OCI-LY7 (cell line): Measurements from ENCODE around the gene AP1S1. TPM values are rescaled to one million over a fixed set of nuclear protein-coding genes. Genes with fewer than 3 reads are reported as not detected.

Experiments
- BruUV-seq: library from RNA; stranded (reverse); fragments of 400-500 nt; replicated peaks from 2 replicates; lab custom pipeline; 2021; lab: Mats Ljungman, UMichigan
- CTCF ChIA-PET: fragments of 300-600 bp; sonication (Branson Sonifier 250); formaldehyde crosslinking; loops from one replicate; lab custom pipeline; 2022; ENCODE audit warnings: antibody characterized with exemption; ENCODE audit not compliant: unreplicated experiment; lab: Charles Lee
- POLR2A ChIA-PET: fragments of 300-600 bp; sonication (Branson Sonifier 250); formaldehyde crosslinking; loops from one replicate; lab custom pipeline; 2022; ENCODE audit warnings: antibody characterized with exemption; lab: Charles Lee
- DNase-seq: peaks from one replicate; pipeline ENCODE4 v3.0.0-alpha.2; 2015; ENCODE audit warnings: low spot score
- H2AFZ ChIP-seq: fragments of 200-600 bp; sonication (generic), shearing (Covaris generic); 2 replicates; pipeline ENCODE4 v1.6.1; 2014; ENCODE audit warnings: mild to moderate bottlenecking, antibody characterized with exemption, low read length, moderate library complexity
- H3K27ac ChIP-seq: fragments of 200-600 bp; sonication (generic); 2 replicates; pipeline ENCODE4 v1.5.1; 2014; ENCODE audit warnings: mixed run types, low read depth, mild to moderate bottlenecking, moderate library complexity, low read length, inconsistent platforms; ENCODE audit not compliant: poor library complexity, severe bottlenecking
- H3K36me3 ChIP-seq: fragments of 200-600 bp; sonication (generic); 2 replicates; pipeline ENCODE4 v1.6.1; 2014; ENCODE audit warnings: mild to moderate bottlenecking, antibody characterized with exemption, low read length, moderate library complexity, mixed read lengths; ENCODE audit not compliant: insufficient read depth
- H3K4me1 ChIP-seq: fragments of 200-600 bp; sonication (generic); 2 replicates; pipeline ENCODE4 v1.5.1; 2014; ENCODE audit warnings: mild to moderate bottlenecking, low read length; ENCODE audit not compliant: insufficient read depth, poor library complexity, severe bottlenecking
- H3K4me2 ChIP-seq: fragments of 200-600 bp; sonication (generic); 2 replicates; pipeline ENCODE4 v1.6.1; 2014; ENCODE audit warnings: mild to moderate bottlenecking, low read length
- H3K4me3 ChIP-seq: fragments of 200-600 bp; sonication (generic); 2 replicates; pipeline ENCODE4 v1.5.1; 2014; ENCODE audit warnings: mild to moderate bottlenecking, low read depth, low read length; ENCODE audit not compliant: poor library complexity, severe bottlenecking
- H3K79me2 ChIP-seq: fragments of 200-600 bp; sonication (generic); 2 replicates; pipeline ENCODE4 v1.6.1; 2016; ENCODE audit warnings: low read depth, mild to moderate bottlenecking, low read length, moderate library complexity, mixed read lengths; ENCODE audit not compliant: insufficient read depth
- H3K9me2 ChIP-seq: fragments of 200-600 bp; sonication (generic); 2 replicates; pipeline ENCODE4 v1.6.1; 2016; ENCODE audit warnings: mild to moderate bottlenecking, low read length, mixed read lengths; ENCODE audit not compliant: insufficient read depth
- H3K9me3 ChIP-seq: fragments of 200-600 bp; sonication (generic); 2 replicates; pipeline ENCODE4 v1.6.1; 2014; ENCODE audit warnings: mild to moderate bottlenecking, mixed run types, low read length, mixed read lengths
- H4K20me1 ChIP-seq: fragments of 200-600 bp; sonication (generic); 2 replicates; pipeline ENCODE4 v1.6.1; 2014; ENCODE audit warnings: mild to moderate bottlenecking, antibody characterized with exemption, low read length, moderate library complexity, mixed read lengths; ENCODE audit not compliant: insufficient read depth
- EZH2phosphoT487 ChIP-seq: fragments of 200-600 bp; sonication (generic); IDR thresholded peaks from 2 replicates; pipeline ENCODE4 v1.6.1; 2018; ENCODE audit warnings: low read depth, borderline replicate concordance, mild to moderate bottlenecking, mixed run types, antibody characterized with exemption, low read length, moderate library complexity, mixed read lengths
- intact Hi-C: fragments of 100-400 bp; cut with micrococcal nuclease; formaldehyde crosslinking; loops from one replicate; pipeline ENCODE4 v1.10.0; 2022; ENCODE audit not compliant: unreplicated experiment
- total RNA-seq, 2 experiments: library from RNA; depleted of rRNA in 1 of 2; stranded (reverse); fragments of >200 nt in 1 of 2; shearing (Covaris generic) in 1 of 2; gene quantifications; 2 replicates each; pipeline ENCODE4 v1.2.3, GENCODE V29; 2014 to 2022
- TF ChIP-seq, protein P1 (sequence below): fragments of 200-600 bp; sonication (generic); conservative IDR thresholded peaks from 2 replicates; pipeline ENCODE4 v1.5.1; 2014; ENCODE audit warnings: mild to moderate bottlenecking, antibody characterized with exemption, low read length, moderate library complexity, mixed read lengths

Gene AP1S1
- total RNA-seq, 2 experiments from 2014 or later, result 57.9 to 67.3 TPM

DNA sequence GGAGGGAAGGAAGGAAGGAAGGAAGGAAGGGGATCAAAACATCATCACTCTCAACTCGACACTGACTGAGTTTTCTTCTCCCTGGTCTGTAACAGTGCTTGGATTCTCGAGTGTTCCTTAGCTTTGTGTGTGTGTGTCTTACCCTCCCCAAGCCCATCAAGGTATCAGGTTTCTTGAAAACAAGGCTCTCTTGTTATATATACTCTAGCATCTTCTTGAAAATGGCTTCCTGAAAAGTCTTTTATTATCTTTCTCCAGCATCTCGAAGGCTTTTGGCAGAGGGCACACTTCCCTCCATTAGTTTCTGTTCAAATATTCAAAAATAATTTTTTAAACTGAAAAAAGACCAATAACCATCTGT lies 14.0 kb upstream of the AP1S1 start:
- intact Hi-C loops, result no loop called here
- peak overlapping the region; percentile 27; the same call in 1 of the 2 replicates for H2AFZ ChIP-seq
- POLR2A ChIA-PET, result interaction anchor here (0.6 kb wide), 1 partner anchor 307 kb away, joined by 3 read pairs; no protein-coding TSS in a partner anchor
- BruUV-seq, result no TSS peak
- no peak overlapping the region for H3K4me2 ChIP-seq
- peaks cover 8% of the 10 kb centered on the region for H3K4me1 ChIP-seq
- H3K9me2 ChIP-seq, result no peaks in the 10 kb centered on the region
- no peaks in the 10 kb centered on the region for H3K9me3 ChIP-seq
- no peaks in the 10 kb centered on the region for H3K79me2 ChIP-seq
- no peaks in the 10 kb centered on the region for H3K36me3 ChIP-seq
- no peak overlapping the region for H3K4me3 ChIP-seq
- no peaks in the 10 kb centered on the region for H4K20me1 ChIP-seq
- TF ChIP-seq EZH2phosphoT487, result no peak
- TF ChIP-seq, protein P1, sequence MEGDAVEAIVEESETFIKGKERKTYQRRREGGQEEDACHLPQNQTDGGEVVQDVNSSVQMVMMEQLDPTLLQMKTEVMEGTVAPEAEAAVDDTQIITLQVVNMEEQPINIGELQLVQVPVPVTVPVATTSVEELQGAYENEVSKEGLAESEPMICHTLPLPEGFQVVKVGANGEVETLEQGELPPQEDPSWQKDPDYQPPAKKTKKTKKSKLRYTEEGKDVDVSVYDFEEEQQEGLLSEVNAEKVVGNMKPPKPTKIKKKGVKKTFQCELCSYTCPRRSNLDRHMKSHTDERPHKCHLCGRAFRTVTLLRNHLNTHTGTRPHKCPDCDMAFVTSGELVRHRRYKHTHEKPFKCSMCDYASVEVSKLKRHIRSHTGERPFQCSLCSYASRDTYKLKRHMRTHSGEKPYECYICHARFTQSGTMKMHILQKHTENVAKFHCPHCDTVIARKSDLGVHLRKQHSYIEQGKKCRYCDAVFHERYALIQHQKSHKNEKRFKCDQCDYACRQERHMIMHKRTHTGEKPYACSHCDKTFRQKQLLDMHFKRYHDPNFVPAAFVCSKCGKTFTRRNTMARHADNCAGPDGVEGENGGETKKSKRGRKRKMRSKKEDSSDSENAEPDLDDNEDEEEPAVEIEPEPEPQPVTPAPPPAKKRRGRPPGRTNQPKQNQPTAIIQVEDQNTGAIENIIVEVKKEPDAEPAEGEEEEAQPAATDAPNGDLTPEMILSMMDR, result no peak
- DNase-seq, result no peak
- CTCF ChIA-PET, result interaction anchor here (1.0 kb wide), 1 partner anchor 52 kb away, joined by 3 read pairs; no protein-coding TSS in a partner anchor
- no peak overlapping the region for H3K27ac ChIP-seq

DNA sequence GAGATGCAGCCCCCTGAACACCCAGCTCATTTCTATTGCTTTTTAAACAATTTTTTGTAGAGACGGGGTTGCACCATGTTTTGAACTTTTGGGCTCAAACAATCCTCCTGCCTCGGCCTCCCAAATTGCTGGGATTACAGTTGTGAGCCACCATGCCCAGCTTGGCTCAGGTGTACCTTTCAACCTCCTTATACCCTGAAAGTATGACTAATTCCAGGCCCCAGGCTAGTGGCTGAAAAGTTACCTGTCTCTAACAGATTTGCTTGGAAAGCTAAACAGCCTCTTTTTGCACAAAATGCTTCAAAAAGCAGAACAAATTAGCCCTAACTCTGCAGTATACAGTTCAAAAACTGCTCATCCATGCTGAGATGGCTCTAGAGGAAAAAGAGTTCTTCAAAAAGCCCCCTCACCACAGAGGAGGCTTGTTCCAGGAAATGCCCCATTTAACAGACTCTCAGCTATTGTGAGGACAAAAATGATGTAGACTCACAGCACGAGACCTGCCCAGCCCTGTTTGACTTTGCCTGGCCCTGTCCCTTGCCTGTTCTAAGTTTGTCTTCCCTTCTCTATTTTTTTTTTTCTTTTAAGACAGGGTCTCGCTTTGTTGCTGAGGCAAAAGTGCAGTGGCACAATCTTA lies 13.4 kb upstream of the AP1S1 start:
- Histone ChIP-seq H3K9me2 (no peaks in the 10 kb centered on the region), H4K20me1 (no peaks in the 10 kb centered on the region), H3K9me3 (no peaks in the 10 kb centered on the region), H3K79me2 (no peaks in the 10 kb centered on the region), H3K36me3 (no peaks in the 10 kb centered on the region), H3K4me3 (no peak overlapping the region), H3K4me1 (peaks cover 8% of the 10 kb centered on the region), H3K4me2 (no peak overlapping the region), H3K27ac (no peak overlapping the region), H2AFZ (peak overlapping the region; percentile 27; the same call in 1 of the 2 replicates)
- intact Hi-C loops, result no loop called here
- no peak for DNase-seq
- BruUV-seq, result no TSS peak
- TF ChIP-seq, protein P1, result no peak
- no peak for TF ChIP-seq EZH2phosphoT487
- ChIA-PET CTCF (interaction anchor here (1.0 kb wide), 1 partner anchor 52 kb away, joined by 3 read pairs; no protein-coding TSS in a partner anchor), POLR2A (interaction anchor here (0.6 kb wide), 2 partner anchors 306 to 334 kb away, joined by 3 read pairs; no protein-coding TSS in a partner anchor)
